ENCODE results near the gene SCO2. TPM values are rescaled to one million over a fixed set of nuclear protein-coding genes. Genes with fewer than 3 reads are reported as not detected.
A peak's percentile ranks its signal among the peaks of the same experiment; 100 is the strongest.

Gene SCO2
- total and polyA plus RNA-seq, 9 of the 15 experiments (the other 6 are each of a cell fraction or from before 2014, with no cell fraction given) = 0.34 to 4.0 (median 1.1) TPM; not detected in 3

- TF ChIP-seq ZFP1 (CRISPR knock-in tag; IDR thresholded peaks at IDR 0.05) = no peak
- TF ChIP-seq ZFP36 (IDR thresholded peaks at IDR 0.05; ENCODE audit: low read depth, low read length, partially characterized antibody) = peak; percentile 86
- 0 out of 2 replicates have a peak, but pooled peaks have one; percentile 29 for TF ChIP-seq POLR2G (IDR thresholded peaks at IDR 0.05; ENCODE audit: low read depth, low read length)
- TF ChIP-seq NUFIP1 (IDR thresholded peaks at IDR 0.05; ENCODE audit: partially characterized antibody) = no peak
- TF ChIP-seq KLF1 (tag; IDR thresholded peaks at IDR 0.05) = no peak
- TF ChIP-seq EHMT2 (IDR thresholded peaks at IDR 0.05) = no peak
- TF ChIP-seq RBM39 (optimal IDR thresholded peaks at IDR 0.05; ENCODE audit: low read depth, low read length) = no peak
- TF ChIP-seq PHTF2 (CRISPR knock-in tag; IDR thresholded peaks at IDR 0.05) = no peak
- TF ChIP-seq IRF2 (CRISPR knock-in tag; IDR thresholded peaks at IDR 0.05) = no peak
- TF ChIP-seq NCOR1 (IDR thresholded peaks at IDR 0.05) = no peak
- TF ChIP-seq MTA3 (IDR thresholded peaks at IDR 0.05; ENCODE audit: borderline replicate concordance) = no peak
- TF ChIP-seq U2AF2 (optimal IDR thresholded peaks at IDR 0.05; ENCODE audit: low read depth, low read length) = no peak
- no peak for TF ChIP-seq FOXK1 (CRISPR knock-in tag; IDR thresholded peaks at IDR 0.05; ENCODE audit: borderline replicate concordance)
- peak; percentile 37 for TF ChIP-seq SAP30 (IDR thresholded peaks at IDR 0.05; ENCODE audit: borderline replicate concordance, insufficient read depth, low read depth, low read length, poor library complexity, severe bottlenecking)
- TF ChIP-seq CBFA2T3 (IDR thresholded peaks at IDR 0.05) = no peak
- no peak for TF ChIP-seq CUX1 (CRISPR knock-in tag; IDR thresholded peaks at IDR 0.05)
- TF ChIP-seq ZKSCAN8 (CRISPR knock-in tag; IDR thresholded peaks at IDR 0.05) = no peak
- TF ChIP-seq, protein P1, sequence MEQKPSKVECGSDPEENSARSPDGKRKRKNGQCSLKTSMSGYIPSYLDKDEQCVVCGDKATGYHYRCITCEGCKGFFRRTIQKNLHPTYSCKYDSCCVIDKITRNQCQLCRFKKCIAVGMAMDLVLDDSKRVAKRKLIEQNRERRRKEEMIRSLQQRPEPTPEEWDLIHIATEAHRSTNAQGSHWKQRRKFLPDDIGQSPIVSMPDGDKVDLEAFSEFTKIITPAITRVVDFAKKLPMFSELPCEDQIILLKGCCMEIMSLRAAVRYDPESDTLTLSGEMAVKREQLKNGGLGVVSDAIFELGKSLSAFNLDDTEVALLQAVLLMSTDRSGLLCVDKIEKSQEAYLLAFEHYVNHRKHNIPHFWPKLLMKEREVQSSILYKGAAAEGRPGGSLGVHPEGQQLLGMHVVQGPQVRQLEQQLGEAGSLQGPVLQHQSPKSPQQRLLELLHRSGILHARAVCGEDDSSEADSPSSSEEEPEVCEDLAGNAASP (IDR thresholded peaks at IDR 0.05) = no peak
Measured at GRCh38 chr22:50473855-50474671, 51.3 kb downstream of the SCO2 start (continued).
